Ectodermal cell (in vitro differentiated cells): ENCODE data around the gene SLC9A1.

Experiments used
- H3K27ac ChIP-seq: 2 replicates; pipeline ENCODE4 v1.7.0; 2013; ENCODE audit warnings: mild to moderate bottlenecking, low read depth, low read length; ENCODE audit not compliant: insufficient read depth, poor library complexity, severe bottlenecking
- H3K27me3 ChIP-seq: 2 replicates; pipeline ENCODE4 v1.7.0; 2013; ENCODE audit warnings: mild to moderate bottlenecking, low read length; ENCODE audit not compliant: insufficient read depth, control insufficient read depth, poor library complexity, severe bottlenecking
- H3K36me3 ChIP-seq: one replicate; pipeline ENCODE4 v1.7.0; 2013; ENCODE audit warnings: low read length; ENCODE audit not compliant: control insufficient read depth, insufficient read depth
- H3K4me1 ChIP-seq: one replicate; pipeline ENCODE4 v1.7.0; 2013; ENCODE audit warnings: low read length; ENCODE audit not compliant: control insufficient read depth, insufficient read depth
- H3K4me3 ChIP-seq: 2 replicates; pipeline ENCODE4 v1.7.0; 2013; ENCODE audit warnings: low read depth, low read length, control low read depth; ENCODE audit not compliant: insufficient read depth
- H3K9me3 ChIP-seq: 2 replicates; pipeline ENCODE4 v1.7.0; 2013; ENCODE audit warnings: mild to moderate bottlenecking, low read length, moderate library complexity; ENCODE audit not compliant: control insufficient read depth
- WGBS, 2 experiments: methylation state at CpG; one replicate each; pipeline ENCODE4 v1.1.7; 2013; ENCODE audit warnings: missing lambda C conversion rate in 2 of 2; 5-methylcytosine and 5-hydroxymethylcytosine counted together

Gene SLC9A1

GRCh38 chr1:27100335-27101053 is 54.4 kb downstream of the SLC9A1 start:
- Histone ChIP-seq H3K9me3 (no peaks in the 10 kb centered on the region), H3K4me3 (no peak overlapping the region), H3K27ac (no peak overlapping the region), H3K27me3 (no peaks in the 10 kb centered on the region), H3K4me1 (peaks cover 24% of the 10 kb centered on the region), H3K36me3 (no peaks in the 10 kb centered on the region)
- WGBS, 2 experiments, result 92% methylated on average over 33 of the region's 33 CpGs

- peak overlapping the region; percentile 68 for H3K27ac ChIP-seq
- no peaks in the 10 kb centered on the region for H3K9me3 ChIP-seq
- no peak overlapping the region for H3K4me3 ChIP-seq
Observed at GRCh38 chr1:27099587-27100334, 55.2 kb downstream of the SLC9A1 start.

DNA sequence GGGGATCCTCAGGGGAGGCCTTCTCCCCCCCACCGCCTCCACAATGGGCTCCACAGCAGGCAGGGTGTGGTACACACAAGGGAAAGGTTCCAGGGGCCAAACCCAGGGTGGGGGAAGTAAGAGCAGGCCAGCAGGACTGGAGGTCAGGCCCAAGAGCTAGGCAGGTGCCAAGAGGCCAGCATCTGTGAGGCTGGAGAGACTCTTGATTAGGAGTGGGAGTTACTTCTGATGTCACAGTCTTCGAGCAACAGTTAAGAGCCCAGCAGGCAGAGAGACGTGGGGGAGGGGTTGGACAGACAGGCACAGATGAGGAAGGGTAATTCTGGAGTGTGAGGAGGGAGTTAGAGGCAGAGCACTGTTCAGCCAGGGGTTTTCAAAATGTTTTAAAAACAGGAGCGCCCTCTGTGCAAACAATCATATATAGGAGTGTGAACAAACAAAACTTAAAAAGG is 55.8 kb downstream of the SLC9A1 start:
- Histone ChIP-seq H3K4me3 (no peak overlapping the region), H3K27ac (peak overlapping the region; percentile 56), H3K36me3 (no peaks in the 10 kb centered on the region), H3K9me3 (no peaks in the 10 kb centered on the region), H3K27me3 (no peaks in the 10 kb centered on the region), H3K4me1 (peaks cover 24% of the 10 kb centered on the region)
- 45 to 49% methylated on average over 4 of the region's 4 CpGs for WGBS, 2 experiments

More at GRCh38 chr1:27099587-27100334, 55.2 kb downstream of the SLC9A1 start:
- H3K36me3 ChIP-seq, result no peaks in the 10 kb centered on the region
- H3K27me3 ChIP-seq, result no peaks in the 10 kb centered on the region
- peaks cover 24% of the 10 kb centered on the region for H3K4me1 ChIP-seq
- 44 to 48% methylated on average over 15 of the region's 15 CpGs for WGBS, 2 experiments

DNA sequence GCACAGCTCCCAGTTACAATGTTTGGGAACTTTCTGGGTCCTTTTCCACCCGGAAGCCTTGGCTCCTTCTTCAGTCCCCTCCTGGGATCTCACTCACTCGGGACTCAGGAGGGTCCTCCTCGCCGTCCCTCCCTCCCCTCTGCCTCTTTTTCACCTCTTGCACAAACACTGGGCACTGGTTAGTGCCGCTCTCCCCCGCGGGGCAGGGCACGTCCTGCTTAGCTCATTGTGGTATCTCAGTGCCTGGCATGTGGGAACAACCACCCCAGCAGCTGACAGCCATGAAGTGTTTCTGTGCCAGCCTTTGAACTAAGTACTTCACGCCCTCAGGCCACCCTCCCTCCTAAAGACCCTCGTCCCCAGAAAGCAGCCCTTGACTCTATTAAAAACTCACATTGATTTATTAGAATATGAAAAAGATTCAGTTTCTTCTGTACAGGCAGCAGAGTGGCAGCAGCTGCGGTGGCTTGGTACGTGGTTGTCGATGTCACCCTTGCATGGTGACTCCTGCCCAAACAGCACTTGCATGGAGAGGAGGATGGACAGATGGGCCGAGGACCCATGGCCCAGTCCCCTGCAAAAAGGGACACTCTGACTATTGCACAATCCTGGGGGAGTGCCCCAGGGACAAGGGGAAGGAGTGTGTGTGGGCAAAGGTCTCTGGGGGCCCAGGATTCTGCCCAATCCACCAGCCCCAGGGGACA is 56.3 kb downstream of the SLC9A1 start:
- Histone ChIP-seq H3K4me1 (peaks cover 24% of the 10 kb centered on the region), H3K4me3 (no peak overlapping the region), H3K27ac (peak overlapping the region; percentile 56), H3K36me3 (no peaks in the 10 kb centered on the region), H3K27me3 (no peaks in the 10 kb centered on the region), H3K9me3 (no peaks in the 10 kb centered on the region)
- 88 to 93% methylated on average over 14 of the region's 14 CpGs for WGBS, 2 experiments

GRCh38 chr1:27097484-27097917 is 57.4 kb downstream of the SLC9A1 start:
- no peaks in the 10 kb centered on the region for H3K36me3 ChIP-seq
- H3K27me3 ChIP-seq, result no peaks in the 10 kb centered on the region
- WGBS, 2 experiments, result 7 to 9% methylated on average over 4 to 5 of the region's 5 CpGs
- H3K4me1 ChIP-seq, result peaks cover 24% of the 10 kb centered on the region
- H3K4me3 ChIP-seq, result no peak overlapping the region
- no peak overlapping the region for H3K27ac ChIP-seq
- H3K9me3 ChIP-seq, result no peaks in the 10 kb centered on the region

DNA sequence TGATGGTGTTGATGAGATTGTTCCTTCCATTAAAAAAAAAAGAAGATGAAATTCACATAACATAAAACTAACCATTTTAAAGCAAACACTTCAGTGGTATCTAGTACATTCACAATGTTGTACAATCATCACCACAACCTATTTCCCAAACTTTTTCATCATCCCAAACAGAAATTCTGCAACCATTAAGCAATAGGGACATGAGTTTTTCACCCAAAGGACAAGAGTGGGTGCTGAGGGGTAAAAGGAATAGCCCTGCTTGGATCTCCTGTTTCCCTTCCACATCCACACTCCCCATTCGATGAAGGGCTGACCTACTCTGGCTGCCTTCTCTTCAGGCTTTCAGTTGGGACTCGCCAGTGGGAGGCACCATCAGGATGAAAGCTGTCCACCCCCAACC is 59.3 kb downstream of the SLC9A1 start:
- 82 to 85% methylated on average over 2 of the region's 2 CpGs for WGBS, 2 experiments
- Histone ChIP-seq H3K27ac (no peak overlapping the region), H3K4me1 (peaks cover 24% of the 10 kb centered on the region), H3K27me3 (no peaks in the 10 kb centered on the region), H3K4me3 (no peak overlapping the region), H3K9me3 (no peaks in the 10 kb centered on the region), H3K36me3 (no peaks in the 10 kb centered on the region)

GRCh38 chr1:27092888-27093287 is 62.0 kb downstream of the SLC9A1 start:
- Histone ChIP-seq H3K4me3 (no peak overlapping the region), H3K27me3 (no peaks in the 10 kb centered on the region), H3K9me3 (no peaks in the 10 kb centered on the region), H3K27ac (no peak overlapping the region), H3K36me3 (no peaks in the 10 kb centered on the region), H3K4me1 (no peaks in the 10 kb centered on the region)
- WGBS, 2 experiments, result 95 to 100% methylated on average over 3 of the region's 3 CpGs

DNA sequence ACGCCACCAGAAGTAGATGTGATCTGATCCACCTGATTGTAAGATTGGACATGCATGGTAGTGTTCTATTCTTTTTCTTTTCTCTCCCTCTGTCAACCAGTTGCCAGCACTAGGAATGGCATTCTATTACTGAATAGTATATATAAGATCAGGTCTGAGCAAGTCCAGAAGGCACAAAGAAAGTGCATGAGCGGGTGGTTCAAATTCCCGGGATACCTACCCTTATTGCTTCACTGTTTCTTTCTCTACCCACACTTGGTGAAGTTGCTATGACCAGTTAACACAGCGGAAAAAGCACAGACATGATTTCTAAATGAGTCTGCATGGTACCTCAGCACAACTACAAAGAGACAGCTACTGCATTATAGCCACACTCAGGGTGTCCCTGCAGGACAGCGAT is 64.0 kb downstream of the SLC9A1 start:
- no peaks in the 10 kb centered on the region for H3K4me1 ChIP-seq
- no peak overlapping the region for H3K27ac ChIP-seq
- no peaks in the 10 kb centered on the region for H3K9me3 ChIP-seq
- no peaks in the 10 kb centered on the region for H3K27me3 ChIP-seq
- no peak overlapping the region for H3K4me3 ChIP-seq
- WGBS, 2 experiments, result 90 to 94% methylated on average over 5 of the region's 5 CpGs
- H3K36me3 ChIP-seq, result no peaks in the 10 kb centered on the region

DNA sequence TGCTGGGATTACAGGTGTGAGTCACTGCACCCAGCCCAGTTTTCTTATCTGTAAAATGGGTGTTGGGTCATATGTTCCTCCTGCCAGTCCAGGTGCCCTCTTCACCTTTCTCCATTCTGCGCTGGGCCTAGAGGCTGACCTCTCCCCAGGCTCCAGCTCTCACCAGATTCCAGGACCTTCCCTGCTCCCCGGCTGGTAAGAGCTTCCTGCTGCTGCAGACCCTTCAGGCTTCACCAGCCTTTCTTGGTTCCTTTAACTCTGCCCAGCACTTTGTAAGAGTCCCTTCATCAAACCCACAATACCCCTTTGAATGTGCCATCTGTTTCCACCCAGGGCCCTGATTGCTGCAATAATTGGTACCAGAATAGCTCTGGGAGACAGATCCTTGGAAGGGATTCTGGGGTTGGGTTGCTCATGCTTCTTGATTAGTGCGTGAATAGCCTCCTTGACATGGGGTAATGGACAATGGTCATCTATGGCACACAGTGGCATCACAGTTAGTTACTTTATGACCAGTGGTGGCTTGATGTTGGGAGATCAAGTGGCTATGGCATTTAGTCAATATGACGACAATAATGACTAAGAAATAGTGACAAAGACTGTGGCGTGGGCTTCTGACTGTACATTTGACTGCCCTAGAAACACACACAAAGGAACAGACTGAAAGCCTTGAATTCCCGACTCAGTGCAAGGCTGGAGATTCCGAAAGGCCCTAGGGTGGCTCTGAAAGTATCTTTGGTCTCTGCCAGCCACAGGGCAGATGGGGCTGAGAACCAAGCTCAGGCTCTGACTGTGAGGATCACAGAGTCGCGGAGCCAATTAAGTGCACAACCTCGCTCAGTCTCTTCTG is 67.3 kb downstream of the SLC9A1 start:
- no peaks in the 10 kb centered on the region for H3K36me3 ChIP-seq
- H3K9me3 ChIP-seq, result peaks cover 2% of the 10 kb centered on the region
- 89 to 93% methylated on average over 10 of the region's 10 CpGs for WGBS, 2 experiments
- H3K4me3 ChIP-seq, result no peak overlapping the region
- no peaks in the 10 kb centered on the region for H3K4me1 ChIP-seq
- H3K27me3 ChIP-seq, result no peaks in the 10 kb centered on the region
- H3K27ac ChIP-seq, result no peak overlapping the region
